AG04450 (cell line): Measurements from ENCODE around the gene EMC6. TPM values are rescaled to one million over a fixed set of nuclear protein-coding genes. Genes with fewer than 3 reads are reported as not detected.
A peak's percentile ranks its signal among the peaks of the same experiment; 100 is the strongest.

Source experiments
- CTCF ChIA-PET: fragments of 300-600, 350-600 bp; formaldehyde crosslinking; extraction: SDS; loops from one replicate; lab custom pipeline; 2022; ENCODE audit warnings: antibody characterized with exemption, inconsistent platforms; lab: Charles Lee
- POLR2A ChIA-PET: fragments of 350-600 bp; formaldehyde crosslinking; extraction: SDS; loops from one replicate; lab custom pipeline; 2021; ENCODE audit warnings: antibody characterized with exemption, inconsistent platforms; lab: Yijun Ruan, JAX
- DNase-seq: peaks from one replicate; pipeline ENCODE4 v3.0.0-alpha.2; 2011; ENCODE audit warnings: low read depth, low spot score
- H3K27ac ChIP-seq: one replicate; pipeline ENCODE4 v1.5.1; 2012; ENCODE audit warnings: low read depth, low read length, control low read depth
- H3K27me3 ChIP-seq: one replicate; pipeline ENCODE4 v1.6.0; 2012; ENCODE audit warnings: low read length; ENCODE audit not compliant: control insufficient read depth, insufficient read depth
- H3K4me3 ChIP-seq: 2 replicates; pipeline ENCODE4 v1.5.1; 2011; ENCODE audit warnings: mild to moderate bottlenecking, low read depth, low read length, control low read depth
- H3K9me3 ChIP-seq: 2 replicates; pipeline ENCODE4 v1.5.1; 2012; ENCODE audit warnings: low read length; ENCODE audit not compliant: control insufficient read depth, insufficient read depth
- CTCF ChIP-seq: IDR thresholded peaks from 2 replicates; pipeline ENCODE4 v1.5.1; 2011; ENCODE audit warnings: low read depth, low read length, control low read depth, inconsistent platforms
- polyA plus RNA-seq: library from polyadenylated mRNA; depleted of rRNA; stranded (reverse); fragments of >200 nt; gene quantifications from 2 replicates; pipeline ENCODE4 v1.2.3, GENCODE V29; 2011; rRNA removed

EMC6 gene
- polyA plus RNA-seq, 1 experiment = 23.4 TPM

- Histone ChIP-seq H3K4me3 (no peak overlapping the region), H3K9me3 (no peaks in the 10 kb centered on the region), H3K27me3 (no peaks in the 10 kb centered on the region), H3K27ac (no peak overlapping the region)
- no peak for TF ChIP-seq CTCF
- CTCF ChIA-PET = no interaction called here
- no peak for DNase-seq
- POLR2A ChIA-PET = no interaction called here
Observed at GRCh38 chr17:3715296-3715695, 46.7 kb downstream of the EMC6 start.

- H3K27me3 ChIP-seq = no peaks in the 10 kb centered on the region
- no peak for DNase-seq
- no peaks in the 10 kb centered on the region; the same call in 1 of the 2 replicates for H3K9me3 ChIP-seq
- H3K4me3 ChIP-seq = no peak overlapping the region
- CTCF ChIA-PET = no interaction called here
- no peak for TF ChIP-seq CTCF
- peak overlapping the region; percentile 21 for H3K27ac ChIP-seq
- POLR2A ChIA-PET = no interaction called here
Observed at GRCh38 chr17:3718201-3718600, 49.6 kb downstream of the EMC6 start.

- no peak for TF ChIP-seq CTCF
- ChIA-PET POLR2A (interaction anchor here (0.5 to 1.4 kb wide), 4 partner anchors 25 to 860 kb away, joined by 3 to 8 read pairs (median 6); no protein-coding TSS in a partner anchor), CTCF (interaction anchor here (0.7 to 1.0 kb wide), 3 partner anchors 15 to 299 kb away, joined by 3 to 5 read pairs (median 4); no protein-coding TSS in a partner anchor)
- DNase-seq = no peak
- Histone ChIP-seq H3K27ac (peak overlapping the region; percentile 21), H3K4me3 (no peak overlapping the region), H3K9me3 (no peaks in the 10 kb centered on the region; the same call in 1 of the 2 replicates), H3K27me3 (no peaks in the 10 kb centered on the region)
Observed at GRCh38 chr17:3719265-3719664, 50.7 kb downstream of the EMC6 start.

Other genes starting within 250 kb of the EMC6 start
- gene OR1E2, start 235.0 kb upstream of the EMC6 start, polyA plus RNA-seq = not detected in 2 replicates
- not detected in 2 replicates for gene SPATA22, start 197.0 kb upstream of the EMC6 start, polyA plus RNA-seq
- gene ASPA, start 192.8 kb upstream of the EMC6 start, polyA plus RNA-seq = 0.17 and 0.27 TPM in 2 replicates
- gene TRPV3, start 111.0 kb upstream of the EMC6 start, polyA plus RNA-seq = 0.24 and 0.46 TPM in 2 replicates
- 1.1 and 1.2 TPM in 2 replicates for gene TRPV1, start 59.4 kb upstream of the EMC6 start, polyA plus RNA-seq
- 8.7 and 10.9 TPM in 2 replicates for gene SHPK, start 32.6 kb upstream of the EMC6 start, polyA plus RNA-seq
- 4.2 and 5.7 TPM in 2 replicates for gene CTNS, start 32.1 kb upstream of the EMC6 start, polyA plus RNA-seq
- gene TAX1BP3, start 234 bp upstream of the EMC6 start, polyA plus RNA-seq = 163 and 178 TPM in 2 replicates
- 4.5 and 6.4 TPM in 2 replicates for gene P2RX5, start 27.3 kb downstream of the EMC6 start, polyA plus RNA-seq
- 1.3 and 1.6 TPM in 2 replicates for gene HASPIN, start 55.1 kb downstream of the EMC6 start, polyA plus RNA-seq
- 76.7 and 98.1 TPM in 2 replicates for gene ITGAE, start 132.4 kb downstream of the EMC6 start, polyA plus RNA-seq
- 19.4 and 28.5 TPM in 2 replicates for gene NCBP3, start 177.4 kb downstream of the EMC6 start, polyA plus RNA-seq
- 2.8 and 3.3 TPM in 2 replicates for gene CAMKK1, start 224.2 kb downstream of the EMC6 start, polyA plus RNA-seq
- gene P2RX1, start 247.7 kb downstream of the EMC6 start, polyA plus RNA-seq = 0.05 TPM in 1 of 2 replicates, not detected in the other